HCEC 1CT (cell line): ENCODE results near the gene MRPL10.
A peak's percentile ranks its signal among the peaks of the same experiment; 100 is the strongest.

Source experiments
- DNase-seq: peaks from one replicate; pipeline ENCODE4 v3.0.0-alpha.2; 2017

Gene MRPL10

GRCh38 chr17:47839071-47839470 is 7.7 kb upstream of the MRPL10 start:
- DNase-seq, result no peak

- no peak for DNase-seq
Measured at GRCh38 chr17:47838636-47839035, 7.3 kb upstream of the MRPL10 start.

DNA sequence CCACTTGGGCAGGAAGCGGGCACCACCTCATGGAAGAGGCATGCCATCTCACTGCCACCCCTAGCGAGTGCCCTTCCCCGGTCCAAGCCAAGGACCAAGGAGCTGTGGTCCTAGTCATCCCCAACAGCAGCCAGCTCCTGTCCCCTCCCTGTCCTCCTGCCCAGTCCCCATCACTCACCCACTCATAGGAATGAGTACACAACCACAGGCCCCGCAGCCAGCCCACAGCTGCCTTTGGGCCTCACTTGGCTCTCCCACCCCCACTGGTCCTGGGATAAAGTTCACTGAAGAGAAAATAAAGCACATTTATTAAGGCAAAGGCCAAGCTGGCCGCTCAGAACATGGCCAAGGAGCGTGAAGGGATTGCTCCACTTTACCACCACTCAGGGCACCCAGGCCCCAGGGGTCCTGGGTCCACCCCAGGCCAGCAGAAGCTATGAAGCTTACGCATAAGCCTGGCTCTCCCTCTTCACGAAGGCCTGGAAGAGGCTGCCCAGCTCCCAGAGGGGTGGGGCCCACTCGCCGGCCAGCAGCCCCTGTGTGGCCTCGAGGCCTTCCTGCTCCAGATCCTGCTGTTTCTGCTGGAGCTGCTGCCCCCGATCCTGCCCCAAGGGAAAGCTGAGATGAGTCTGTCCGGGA is 6.2 kb upstream of the MRPL10 start:
- DNase-seq, result no peak

DNA sequence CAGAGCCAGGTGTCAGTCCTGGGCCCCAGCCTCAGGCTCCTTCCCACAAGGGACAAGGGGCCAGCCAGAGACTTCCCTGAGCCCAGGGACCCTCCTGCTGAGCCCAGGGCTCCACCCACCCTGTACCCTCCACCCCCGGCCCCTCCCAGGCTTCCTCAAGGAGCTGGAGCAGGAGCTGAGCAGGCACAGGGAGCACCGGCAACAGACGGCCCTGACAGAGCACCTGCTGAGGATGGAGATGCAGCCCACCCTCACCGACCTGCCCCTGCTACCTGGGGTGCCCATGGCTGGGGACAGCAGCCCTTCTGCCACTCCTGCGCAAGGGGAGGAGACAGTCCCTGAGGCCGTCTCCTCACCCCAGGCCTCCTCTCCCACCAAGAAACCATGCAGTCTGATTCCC is 5.3 kb upstream of the MRPL10 start:
- no peak for DNase-seq

DNA sequence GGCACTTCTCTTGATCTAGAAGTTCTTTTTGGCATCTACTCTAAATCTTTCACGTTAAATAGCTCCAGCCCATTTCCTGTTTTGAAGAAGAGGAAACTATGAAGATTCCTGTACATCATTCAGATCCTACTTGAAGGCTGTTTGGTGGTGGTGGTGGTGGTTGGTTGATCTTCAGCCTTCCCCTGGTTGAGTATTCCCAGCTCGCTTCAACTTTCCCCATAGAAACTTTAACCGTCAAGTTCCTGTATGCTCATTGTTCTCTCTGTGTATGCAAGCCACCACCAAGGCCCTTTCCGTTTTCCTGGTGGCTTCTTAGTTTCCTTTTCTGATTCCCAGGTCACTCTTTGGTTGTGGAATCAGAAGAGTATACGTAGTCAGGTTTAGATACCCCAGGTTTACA is 3.4 kb upstream of the MRPL10 start:
- DNase-seq, result no peak

- DNase-seq, result no peak
Measured at GRCh38 chr17:47831934-47832327, 590 bp upstream of the MRPL10 start.

DNA sequence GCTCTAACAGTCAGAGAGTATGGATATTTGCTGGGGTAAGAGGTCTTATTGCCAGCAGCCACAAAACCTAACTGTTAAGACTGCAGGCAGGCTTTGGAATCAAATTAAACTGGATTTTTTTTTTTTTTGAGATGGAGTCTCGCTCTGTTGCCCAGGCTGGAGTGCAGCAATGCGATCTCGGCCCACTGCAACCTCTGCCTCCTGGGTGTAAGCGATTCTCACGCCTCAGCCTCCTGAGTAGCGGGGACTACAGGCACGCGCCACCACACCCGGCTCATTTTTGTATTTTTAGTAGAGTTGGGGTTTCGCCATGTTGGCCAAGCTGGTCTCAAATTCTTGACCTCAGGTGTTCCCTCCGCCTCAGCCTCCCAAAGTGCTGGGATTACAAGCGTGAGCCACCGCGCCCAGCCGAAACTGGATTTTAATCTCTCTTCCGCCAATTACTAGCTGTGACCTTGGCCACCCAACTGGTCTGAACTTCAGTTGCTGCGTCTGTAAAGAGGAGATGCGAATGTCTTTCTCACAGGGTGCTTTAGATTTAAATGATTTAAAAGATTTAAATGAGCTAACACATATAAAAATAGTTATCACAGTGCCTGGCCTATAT is 842 bp downstream of the MRPL10 start:
- no peak for DNase-seq

GRCh38 chr17:47829870-47830269 is 1.5 kb downstream of the MRPL10 start:
- no peak for DNase-seq

- no peak for DNase-seq
Measured at GRCh38 chr17:47823519-47823918, 7.8 kb downstream of the MRPL10 start.

DNA sequence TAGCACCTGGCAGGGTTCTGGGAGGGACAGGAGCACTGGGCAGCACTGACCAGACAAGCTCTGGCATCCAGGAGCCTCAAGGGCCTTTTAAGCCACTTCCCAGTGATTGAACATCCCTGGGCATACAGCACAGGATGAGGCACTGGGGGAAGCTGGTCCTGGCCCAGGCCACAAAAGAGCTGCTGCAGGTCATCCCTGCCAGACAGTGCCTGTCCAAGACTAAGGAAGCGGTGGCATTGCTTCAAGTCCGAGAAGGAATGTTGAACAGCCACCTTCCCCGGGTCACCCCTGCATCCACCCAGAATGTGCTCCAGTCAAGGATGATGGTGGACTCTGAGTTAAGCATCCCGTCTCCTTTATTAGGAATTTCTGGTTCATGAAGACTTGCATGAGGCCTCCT is 8.6 kb downstream of the MRPL10 start:
- no peak for DNase-seq

GRCh38 chr17:47821424-47822391 is 9.6 kb downstream of the MRPL10 start, which contains the start of gene OSBPL7:
TSS of gene OSBPL7 (minus strand) at chr17:47821794. CDS start at chr17:47820278, 1,516 bp downstream.
- peak; percentile 85 for DNase-seq

GRCh38 chr17:47821031-47821423 is 10.3 kb downstream of the MRPL10 start:
- DNase-seq, result no peak

DNA sequence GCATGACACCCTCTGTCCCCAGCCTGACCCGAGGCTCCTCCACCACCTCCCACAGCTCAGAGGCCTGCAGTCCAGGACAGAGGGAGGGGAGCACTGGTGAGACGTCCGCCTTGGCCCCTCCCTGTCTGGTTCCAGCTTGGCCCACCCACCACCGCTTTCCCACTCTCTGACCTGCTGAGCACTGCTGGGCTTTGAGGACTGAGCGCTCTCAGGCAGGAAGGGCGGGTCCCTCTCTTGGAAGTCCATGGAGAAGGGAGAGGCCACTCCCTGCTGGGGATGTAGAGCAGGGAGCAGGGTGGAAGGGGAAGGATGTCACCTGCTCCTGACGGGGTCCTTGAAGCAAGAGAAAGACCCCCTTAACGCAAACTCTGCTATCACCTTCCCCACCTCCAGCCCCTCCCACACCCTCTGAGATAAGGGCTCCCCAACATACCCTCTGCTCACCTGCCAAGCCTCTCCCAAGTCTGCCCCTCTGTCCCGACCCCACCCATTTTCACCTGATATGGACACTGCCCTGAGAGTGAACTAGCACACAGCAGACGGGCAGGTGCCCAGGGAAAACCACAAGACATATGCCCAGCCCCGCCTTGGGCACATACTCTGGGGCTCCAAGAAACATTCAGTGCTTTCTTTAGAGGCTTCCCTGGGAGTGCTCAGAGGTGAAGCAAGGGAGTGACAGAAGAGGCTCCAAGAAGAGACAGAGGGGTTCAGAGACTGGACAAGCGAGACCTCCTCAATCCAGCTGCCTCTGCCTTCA is 11.1 kb downstream of the MRPL10 start:
- DNase-seq, result no peak

DNA sequence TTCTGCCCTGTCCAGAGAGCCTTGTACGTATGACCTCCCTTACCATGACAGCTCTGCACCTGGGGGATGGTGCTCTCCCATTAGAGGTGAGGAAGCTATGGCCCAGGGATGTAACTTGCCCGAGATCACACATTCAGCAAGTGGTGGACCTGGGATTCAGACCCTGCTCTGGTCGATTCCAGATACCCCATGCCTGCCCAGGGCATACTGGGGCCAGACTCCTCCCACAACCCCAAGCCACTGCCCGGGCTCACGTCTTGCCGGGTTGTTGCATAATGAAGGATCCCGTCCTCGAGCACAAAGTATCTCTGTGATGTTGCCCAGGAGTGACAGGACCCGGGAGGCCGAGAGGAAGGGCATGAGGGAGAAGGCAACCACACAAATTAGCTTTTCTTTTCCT is 11.9 kb downstream of the MRPL10 start:
- no peak for DNase-seq

DNA sequence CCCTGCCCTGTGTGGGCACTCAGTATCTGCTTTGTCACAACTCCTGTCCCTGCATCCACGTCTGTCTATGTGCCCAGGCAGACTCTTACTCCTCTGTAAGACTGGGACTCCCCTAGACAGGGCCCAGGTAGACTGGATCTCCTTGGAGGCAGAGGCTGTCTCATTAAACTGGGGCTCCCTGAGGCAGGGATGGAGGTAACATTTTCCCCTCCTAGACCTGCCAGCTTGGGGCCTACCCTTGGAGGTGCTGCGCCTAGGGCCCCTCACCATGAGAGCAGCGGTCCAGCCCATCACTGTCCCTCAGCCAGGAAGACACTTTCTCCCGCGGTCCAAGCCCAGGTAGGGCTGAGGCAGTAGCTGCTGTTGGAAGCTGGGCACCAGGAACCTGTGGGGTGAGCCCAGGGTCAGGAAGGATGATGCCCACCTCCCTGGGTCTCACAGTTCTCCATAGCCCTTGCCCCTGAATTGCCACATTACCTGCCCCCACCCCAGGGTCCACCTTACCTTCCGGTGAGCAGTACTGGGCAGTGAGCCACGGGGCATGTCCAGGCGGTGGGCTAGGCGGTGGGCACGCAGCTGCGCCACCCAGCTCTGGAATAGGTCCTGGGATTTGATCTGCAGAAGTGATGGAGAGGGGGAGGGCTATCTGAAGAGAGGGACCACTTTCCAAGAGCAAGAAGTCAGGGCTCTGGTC is 13.2 kb downstream of the MRPL10 start:
- DNase-seq, result no peak

- no peak for DNase-seq
Measured at GRCh38 chr17:47816947-47817346, 14.4 kb downstream of the MRPL10 start.

DNA sequence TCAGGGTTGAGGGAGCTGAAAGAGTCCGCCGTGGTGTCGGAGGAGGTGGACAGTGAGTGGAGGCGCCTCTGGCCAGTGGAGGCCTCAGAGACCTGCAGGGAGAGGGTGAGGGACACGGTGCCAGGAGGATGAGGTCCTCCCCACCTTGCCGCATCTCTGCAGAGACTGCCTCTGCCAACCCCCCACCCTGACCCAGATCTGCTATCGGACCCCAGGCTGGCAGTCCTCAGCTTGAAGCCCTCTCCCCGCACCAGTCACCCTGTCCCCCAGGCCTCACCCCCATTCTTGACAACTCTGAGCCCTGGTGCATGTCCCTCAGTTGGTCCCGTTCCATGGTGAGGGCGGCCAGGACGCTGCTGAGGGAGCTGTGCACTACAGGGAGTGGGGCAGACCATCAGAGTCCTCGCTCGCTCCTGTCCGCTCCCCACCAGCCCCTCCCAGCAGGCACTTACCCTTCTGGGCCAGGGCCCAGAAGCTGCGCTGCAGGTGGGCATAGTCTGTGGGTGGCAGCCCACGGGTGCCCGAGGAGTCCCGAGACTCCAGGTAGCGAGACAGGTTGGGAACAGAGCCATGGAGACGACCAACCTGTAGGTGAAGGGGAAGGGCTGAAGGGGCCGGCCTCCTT is 15.1 kb downstream of the MRPL10 start:
- no peak for DNase-seq

DNA sequence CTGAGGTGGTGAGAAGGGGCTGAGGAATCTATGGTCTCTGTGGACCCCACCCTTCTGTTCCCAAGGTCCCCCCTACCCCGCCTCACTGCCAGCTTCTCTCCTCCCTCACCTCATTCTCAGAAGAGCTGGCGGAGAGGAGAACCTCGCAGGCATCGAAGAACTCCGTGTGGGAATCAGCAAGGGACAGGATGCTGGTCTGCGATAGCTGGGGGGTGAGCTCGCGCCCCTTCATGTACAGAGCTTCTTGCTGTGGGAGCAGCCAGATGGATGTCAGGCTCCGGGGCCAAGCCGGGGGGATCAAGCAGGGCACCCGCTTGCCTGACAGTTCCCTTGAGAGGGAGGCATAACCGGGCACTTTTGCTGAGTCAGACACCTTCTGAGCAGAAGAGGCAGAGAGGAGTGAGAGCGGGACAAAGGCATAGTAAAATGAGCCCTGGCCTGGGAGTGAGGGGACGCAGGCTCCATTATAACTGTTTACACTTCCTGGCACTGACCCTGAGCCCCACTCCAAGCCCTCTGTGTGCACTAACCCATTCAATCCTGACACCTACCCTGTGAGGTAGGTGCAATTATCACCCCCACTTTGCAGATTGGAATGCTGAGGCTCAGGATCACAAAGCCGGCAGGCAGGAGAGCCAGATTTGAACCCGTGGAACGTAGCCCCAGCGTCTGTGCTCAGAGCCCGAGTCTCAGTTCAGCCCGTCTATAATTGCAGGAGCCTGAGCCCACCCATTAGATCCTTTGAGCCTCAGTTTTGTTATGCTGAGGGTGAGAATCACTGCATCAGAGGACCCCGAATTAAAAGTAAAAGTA is 16.0 kb downstream of the MRPL10 start:
- no peak for DNase-seq

- DNase-seq, result no peak
Measured at GRCh38 chr17:47813512-47814031, 17.8 kb downstream of the MRPL10 start.

DNA sequence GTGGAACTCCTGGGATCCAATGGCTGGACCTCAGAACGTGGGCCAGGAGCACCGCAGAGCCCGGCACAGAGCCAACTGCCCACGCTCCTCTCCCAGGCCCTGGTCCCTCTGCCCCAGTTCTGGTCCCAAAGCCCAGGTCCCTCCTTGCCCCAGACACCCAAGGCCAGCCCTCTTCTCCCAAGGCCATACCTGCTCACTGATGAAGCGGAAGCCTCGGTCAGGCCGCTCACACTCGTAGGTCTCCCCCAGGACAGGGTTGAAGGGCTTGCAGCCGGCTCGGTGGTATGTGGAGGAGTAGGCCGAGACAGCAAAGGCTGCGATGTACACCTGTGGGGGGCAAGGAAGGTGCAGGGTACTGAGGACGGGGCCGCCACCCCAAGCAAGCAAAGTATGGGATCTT is 18.3 kb downstream of the MRPL10 start:
- no peak for DNase-seq
